Testis (tissue), 2 donors: Measurements from ENCODE around the gene C2orf92.

Experiments
- CTCF ChIP-seq, 3 experiments: fragments of 450-650 bp in 2 of 3; fragments of 200-600 bp in 1 of 3; sonication (generic) in 1 of 3; IDR thresholded peaks; one replicate each; pipeline ENCODE4 v1.5.1; 2016 to 2019; ENCODE audit warnings: antibody characterized with exemption in 3 of 3, mild to moderate bottlenecking in 2 of 3, moderate library complexity in 1 of 3
- POLR2A ChIP-seq: fragments of 450-650 bp; IDR thresholded peaks from one replicate; pipeline ENCODE4 v1.6.1; 2017; ENCODE audit warnings: antibody characterized with exemption, mild to moderate bottlenecking, moderate library complexity

GRCh38 chr2:97742381-97742847 is 72.9 kb downstream of the C2orf92 start:
- TF ChIP-seq POLR2A = no peak
- TF ChIP-seq CTCF (IDR thresholded peaks at IDR 0.05) = no peak
